Epidermal melanocyte (primary cell): Measurements from ENCODE around the gene NWD2.
"Not testable (repeated sequence)": the region's sequence is repeated elsewhere in the genome, so short reads cannot be mapped to it uniquely, and the experiment has no call there.

Experiments used
- DNase-seq: peaks from one replicate; pipeline ENCODE4 v3.0.0; 2011; ENCODE audit warnings: low spot score; ENCODE audit not compliant: insufficient read length

Gene NWD2

DNA sequence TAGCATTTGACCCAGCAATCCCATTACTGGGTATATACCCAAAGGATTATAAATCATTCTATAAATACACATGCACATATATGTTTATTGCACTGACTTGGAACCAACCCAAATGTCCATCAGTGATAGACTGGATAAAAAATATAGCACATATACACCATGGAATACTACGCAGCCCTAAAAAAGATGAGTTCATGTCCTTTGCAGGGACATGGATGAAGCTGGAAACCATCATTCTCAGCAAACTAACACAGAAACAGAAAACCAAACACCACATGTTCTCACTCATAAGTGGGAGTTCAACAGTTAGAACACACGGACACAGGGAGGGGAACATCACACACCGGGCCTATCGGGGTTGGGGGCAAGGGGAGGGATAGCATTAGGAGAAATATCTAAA, 250.8 kb downstream of the NWD2 start:
- DNase-seq, result not testable (repeated sequence)
